CD4-positive, alpha-beta T cell treated with Interleukin-6 at 100 ng/mL for 8 hours (primary cell): Measurements from ENCODE around the gene NSUN2.
A peak's percentile ranks its signal among the peaks of the same experiment; 100 is the strongest.
"Not testable (repeated sequence)": the region's sequence is repeated elsewhere in the genome, so short reads cannot be mapped to it uniquely, and the experiment has no call there.

ENCODE experiments used
- DNase-seq: peaks from one replicate; pipeline ENCODE4 v3.0.0-alpha.2; 2020; ENCODE audit warnings: mixed read lengths, low spot score

The NSUN2 gene

DNA sequence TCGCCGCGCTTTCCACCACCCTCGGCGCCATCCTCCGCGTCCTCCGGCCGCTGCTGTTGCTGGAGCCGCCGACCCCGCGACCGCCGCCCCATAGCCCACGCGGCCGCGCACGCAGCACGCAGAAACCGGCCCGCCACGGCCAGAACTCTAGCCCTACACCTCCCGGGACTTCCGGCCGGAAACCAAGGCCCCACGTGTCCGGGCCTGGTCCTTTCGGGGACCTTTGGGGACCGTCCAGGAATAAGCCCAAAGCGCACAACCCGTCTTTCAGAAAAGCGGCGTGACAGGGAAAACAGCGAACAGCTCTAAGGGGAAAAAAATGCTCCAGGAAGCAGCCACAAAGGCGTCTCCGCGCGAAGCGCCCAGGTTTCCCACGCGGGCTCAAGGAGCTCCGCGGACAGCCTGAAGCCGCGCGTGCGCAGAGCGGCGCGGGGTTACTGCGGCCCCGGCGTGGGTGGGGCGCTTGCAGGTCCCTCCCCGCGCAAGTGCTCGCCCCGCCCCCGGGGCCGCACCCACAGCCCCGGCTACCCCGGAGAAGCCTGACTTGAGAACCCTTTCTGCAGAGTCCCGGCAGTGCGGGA lies at the start of gene NSUN2, which contains the start of gene SRD5A1:
Gene NSUN2 (minus strand): TSS at position 157 of the 581 bp plus-strand sequence. CDS start 65 bp downstream, at position 92.
Gene SRD5A1 (plus strand): TSS at position 553 of the 581 bp plus-strand sequence. CDS start 137 bp downstream, outside the sequence.
- DNase-seq, result peak; percentile 91

DNA sequence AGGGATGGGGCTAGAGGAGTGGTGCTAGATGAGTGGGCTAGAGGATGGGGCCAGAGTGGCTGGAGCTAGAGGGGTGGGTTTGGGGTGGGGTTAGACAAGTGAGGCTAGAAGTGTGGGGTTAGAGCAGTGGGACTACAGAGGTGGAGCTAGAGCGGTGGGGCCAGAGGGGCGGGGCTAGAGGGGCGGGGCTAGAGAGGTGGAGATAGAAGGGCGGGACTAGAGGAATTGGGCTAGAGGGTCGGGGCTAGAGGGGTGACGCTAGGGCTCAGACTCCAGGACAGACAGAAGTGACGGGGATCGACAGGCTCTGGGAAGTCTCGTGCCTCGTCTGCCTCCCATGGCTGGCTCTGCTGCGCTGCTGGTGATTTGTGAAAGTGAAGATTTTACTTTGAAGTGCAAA lies 49.4 kb upstream of the NSUN2 start:
- DNase-seq, result no peak

- DNase-seq, result no peak
Measured at GRCh38 chr5:6681682-6682081, 48.8 kb upstream of the NSUN2 start.

GRCh38 chr5:6680922-6681321 lies 48.1 kb upstream of the NSUN2 start:
- DNase-seq, result no peak

GRCh38 chr5:6678385-6678784 lies 45.5 kb upstream of the NSUN2 start:
- no peak for DNase-seq

- no peak for DNase-seq
Measured at GRCh38 chr5:6676702-6677101, 43.9 kb upstream of the NSUN2 start.

DNA sequence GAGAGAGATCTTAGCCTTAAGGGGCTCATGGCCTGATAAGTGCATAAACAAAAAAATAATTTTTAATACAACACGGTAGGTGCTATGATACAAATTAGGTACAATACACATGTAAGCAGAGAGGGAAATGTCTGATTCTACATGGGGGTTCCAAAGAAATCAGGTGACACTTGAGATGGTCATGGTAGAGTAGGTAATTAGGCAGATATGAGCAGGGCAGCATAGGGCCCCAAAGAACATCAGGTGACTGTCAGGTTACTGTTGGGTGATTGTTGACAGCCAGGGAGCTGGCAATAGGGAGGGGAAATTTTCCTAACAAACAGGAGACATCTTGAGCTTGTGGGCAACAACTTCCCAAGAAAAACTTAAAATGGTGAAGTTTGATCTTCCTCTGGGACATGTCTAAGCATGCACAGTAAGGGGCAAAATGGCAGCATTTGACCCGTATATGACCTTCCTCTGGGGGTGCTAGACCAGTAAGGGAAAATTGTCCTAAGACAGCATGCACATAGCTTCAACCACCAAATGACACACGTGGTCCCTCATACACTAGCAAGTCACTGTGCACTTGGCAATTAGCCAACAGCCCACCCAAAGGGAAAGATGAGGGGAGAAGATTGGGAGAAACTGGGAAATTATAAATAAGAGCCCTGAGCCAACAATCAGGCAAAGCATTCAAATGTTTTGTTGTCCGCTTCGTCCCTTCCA lies 43.1 kb upstream of the NSUN2 start:
- DNase-seq, result no peak

- DNase-seq, result no peak
Measured at GRCh38 chr5:6674886-6675285, 42.0 kb upstream of the NSUN2 start.

DNA sequence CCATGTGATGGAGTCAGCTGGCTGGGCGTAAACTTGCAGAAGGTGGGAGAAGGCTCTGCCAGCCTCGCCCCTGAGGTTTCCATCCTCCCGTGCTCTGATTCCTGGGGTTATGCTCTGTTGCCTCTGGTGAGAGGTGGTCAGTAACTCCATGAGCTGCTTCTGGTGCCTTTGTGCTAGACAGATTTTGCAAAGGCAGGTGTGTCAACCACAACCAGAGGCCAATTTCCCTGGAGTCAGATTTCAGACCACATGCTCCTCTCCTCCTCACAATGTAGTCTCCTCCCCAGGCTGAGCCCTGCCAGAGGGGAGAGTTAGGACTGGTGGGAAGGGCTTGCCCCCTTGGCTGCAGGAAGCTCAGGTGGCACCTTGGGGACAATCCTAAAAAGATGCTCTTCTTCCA lies 41.6 kb upstream of the NSUN2 start:
- DNase-seq, result no peak

DNA sequence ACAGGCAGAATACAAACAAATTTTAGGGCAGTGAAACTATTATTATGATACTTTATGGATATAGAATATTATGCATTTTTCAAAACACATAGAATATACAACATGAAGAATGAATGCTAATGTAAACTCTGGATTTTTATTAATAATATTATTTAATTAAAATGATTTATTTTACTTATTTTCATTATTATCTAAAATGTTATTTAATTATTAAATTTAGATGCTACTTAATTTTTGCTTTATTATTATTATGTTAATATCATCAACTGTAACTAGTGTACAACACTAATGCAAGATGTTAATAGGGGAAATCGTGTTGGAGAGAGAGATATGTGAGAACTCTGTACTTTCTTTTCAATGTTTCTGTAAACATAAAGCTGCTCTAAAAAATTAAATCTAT lies 41.1 kb upstream of the NSUN2 start:
- DNase-seq, result no peak

DNA sequence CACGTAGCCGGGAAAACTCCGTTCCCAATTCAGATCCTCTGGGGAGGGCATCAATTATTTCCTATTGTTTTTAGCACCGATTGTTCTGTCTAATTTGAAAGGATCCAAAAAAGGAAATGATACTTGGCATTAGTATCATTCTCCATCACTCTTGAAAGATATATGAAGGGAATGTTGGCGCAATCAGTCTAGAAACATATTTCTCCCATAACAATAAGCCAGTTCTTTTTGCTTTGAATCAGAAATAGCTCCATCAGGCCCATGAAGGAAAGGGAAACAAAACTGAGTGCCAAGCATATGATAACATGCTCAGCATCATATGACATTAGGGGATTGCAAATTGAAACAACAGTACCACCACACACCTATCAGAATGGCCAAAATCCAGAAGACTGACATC lies 40.2 kb upstream of the NSUN2 start:
- no peak for DNase-seq

GRCh38 chr5:6668717-6669116 lies 35.9 kb upstream of the NSUN2 start:
- DNase-seq, result not testable (repeated sequence)

GRCh38 chr5:6667648-6668047 lies 34.8 kb upstream of the NSUN2 start:
- DNase-seq, result no peak

- no peak for DNase-seq
Measured at GRCh38 chr5:6666762-6667161, 33.9 kb upstream of the NSUN2 start.

GRCh38 chr5:6660688-6661087 lies 27.8 kb upstream of the NSUN2 start:
- no peak for DNase-seq

DNA sequence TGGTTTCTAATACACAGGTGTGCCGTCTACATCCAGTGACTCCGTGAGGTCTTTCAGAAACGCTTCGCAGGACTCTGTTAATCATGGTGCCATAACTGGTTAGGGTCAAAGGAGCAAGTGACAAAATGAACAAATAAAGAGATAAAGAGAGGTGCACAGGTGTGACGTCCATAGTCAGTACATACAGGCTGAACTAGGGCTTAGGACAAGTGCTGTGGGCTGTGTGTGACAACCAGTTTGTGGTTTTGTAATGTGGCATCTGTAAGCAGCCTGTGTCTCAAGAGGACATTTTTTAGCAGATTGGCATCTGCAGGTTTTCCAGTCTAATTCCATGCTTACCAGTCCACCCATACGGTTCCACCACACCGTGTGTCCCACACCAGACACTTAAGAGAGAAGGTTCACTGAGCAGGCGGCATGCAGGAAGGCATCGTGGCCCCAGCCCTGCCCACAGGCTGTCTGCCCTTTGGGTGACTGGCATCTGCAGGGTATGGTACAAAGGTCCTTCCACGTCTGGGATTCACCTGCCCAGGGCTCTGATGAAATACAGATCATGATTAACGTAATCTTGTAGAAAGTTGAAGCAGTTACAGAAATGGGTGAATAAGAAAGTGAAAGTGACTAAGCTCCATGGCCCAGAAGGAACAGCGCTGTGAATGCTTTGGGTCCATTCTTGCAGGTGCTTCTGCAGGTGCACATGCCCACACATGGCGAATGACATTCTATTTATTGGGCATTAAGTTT lies 27.3 kb upstream of the NSUN2 start:
- DNase-seq, result no peak

DNA sequence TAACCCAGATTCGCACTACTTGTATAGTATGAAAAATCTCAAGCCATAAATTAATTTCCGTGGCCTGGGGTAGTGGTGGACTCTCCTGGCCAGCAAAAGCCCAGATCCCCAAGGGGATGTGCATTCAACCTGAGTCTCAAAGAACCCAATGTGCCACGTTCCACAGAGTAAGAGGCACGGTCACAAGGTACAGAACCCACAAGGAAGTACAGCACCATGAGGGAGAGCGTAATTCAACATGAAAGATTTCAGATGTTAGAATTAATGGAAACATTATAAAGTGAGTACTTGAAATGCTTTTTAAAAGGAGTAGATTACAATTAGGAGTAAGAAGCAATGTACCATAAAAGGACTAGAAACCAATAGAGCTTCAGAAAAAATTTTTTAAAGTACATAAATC lies 23.8 kb upstream of the NSUN2 start:
- DNase-seq, result no peak

DNA sequence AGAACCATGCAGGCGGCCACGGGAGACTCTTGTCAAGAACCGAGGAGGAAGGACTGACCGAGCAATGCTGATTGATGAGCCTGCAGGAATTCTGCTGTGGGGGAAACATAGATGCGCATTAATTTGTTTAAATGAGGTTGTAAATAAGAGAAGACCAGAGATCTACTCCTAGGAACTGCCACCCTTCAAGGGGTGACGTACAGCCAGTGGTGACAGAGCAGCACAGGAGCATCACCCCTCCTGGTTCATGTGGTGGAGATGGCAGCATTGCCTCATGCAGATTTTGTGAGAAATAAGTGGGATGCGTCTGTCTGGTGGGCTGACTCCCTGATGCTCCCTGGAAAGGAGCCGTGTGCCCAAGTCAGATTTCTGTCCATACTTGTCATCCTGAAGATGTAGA lies 22.6 kb upstream of the NSUN2 start:
- no peak for DNase-seq

DNA sequence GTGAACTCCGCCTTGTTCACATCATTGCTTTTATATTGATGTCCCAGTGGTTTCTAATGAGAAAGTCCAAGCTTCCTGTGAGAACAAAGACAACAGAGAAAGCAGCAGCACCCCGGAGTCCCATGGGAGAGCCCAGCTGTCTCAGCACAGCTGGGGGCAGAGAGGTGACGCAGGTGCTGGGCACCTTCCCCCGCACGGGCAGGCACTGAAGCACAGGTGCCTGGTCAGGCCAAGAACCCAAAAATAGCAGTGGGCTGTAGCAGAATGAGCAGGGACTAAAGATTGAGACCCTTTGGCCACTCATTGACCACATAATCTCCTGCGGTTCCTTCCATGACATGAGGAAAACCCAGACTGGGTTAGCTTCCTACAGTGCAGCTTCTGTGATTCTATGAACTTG lies 19.2 kb upstream of the NSUN2 start:
- no peak for DNase-seq

DNA sequence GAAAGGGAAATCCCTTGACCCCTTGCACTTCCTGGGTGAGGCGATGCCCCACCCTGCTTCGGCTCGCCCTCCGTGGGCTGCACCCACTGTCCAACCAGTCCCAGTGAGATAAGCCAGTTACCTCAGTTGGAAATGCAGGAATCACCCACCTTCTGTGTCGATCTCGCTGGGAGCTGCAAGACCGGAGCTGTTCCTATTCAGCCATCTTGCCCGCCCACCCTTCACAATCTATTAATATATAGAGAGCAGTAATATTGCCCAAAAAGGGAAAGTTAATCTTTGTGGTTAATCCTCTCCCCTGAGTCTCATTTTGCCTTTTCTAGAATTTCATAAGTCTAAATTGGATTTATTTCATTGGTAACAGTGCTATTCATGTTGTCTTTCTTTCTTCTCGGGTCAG lies 16.8 kb upstream of the NSUN2 start:
- DNase-seq, result no peak

DNA sequence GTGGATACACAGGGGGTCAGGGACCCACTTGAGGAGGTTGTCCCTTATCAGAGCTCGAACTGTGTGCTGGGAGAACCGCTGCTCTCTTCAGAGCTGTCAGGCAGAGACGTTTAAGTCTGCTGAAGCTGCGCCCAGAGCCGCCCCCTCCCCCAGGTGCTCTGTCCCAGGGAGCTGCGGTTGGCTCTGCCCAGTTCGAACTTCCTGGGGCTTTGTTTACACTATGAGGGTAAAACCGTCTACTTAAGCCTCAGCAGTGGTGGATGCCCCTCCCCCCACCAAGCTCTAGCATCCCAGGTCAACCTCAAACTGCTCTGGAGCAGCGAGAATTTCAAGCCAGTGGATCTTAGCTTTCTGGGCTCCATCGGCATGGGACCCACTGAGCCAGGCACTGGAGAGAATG lies 16.3 kb upstream of the NSUN2 start:
- DNase-seq, result no peak

DNA sequence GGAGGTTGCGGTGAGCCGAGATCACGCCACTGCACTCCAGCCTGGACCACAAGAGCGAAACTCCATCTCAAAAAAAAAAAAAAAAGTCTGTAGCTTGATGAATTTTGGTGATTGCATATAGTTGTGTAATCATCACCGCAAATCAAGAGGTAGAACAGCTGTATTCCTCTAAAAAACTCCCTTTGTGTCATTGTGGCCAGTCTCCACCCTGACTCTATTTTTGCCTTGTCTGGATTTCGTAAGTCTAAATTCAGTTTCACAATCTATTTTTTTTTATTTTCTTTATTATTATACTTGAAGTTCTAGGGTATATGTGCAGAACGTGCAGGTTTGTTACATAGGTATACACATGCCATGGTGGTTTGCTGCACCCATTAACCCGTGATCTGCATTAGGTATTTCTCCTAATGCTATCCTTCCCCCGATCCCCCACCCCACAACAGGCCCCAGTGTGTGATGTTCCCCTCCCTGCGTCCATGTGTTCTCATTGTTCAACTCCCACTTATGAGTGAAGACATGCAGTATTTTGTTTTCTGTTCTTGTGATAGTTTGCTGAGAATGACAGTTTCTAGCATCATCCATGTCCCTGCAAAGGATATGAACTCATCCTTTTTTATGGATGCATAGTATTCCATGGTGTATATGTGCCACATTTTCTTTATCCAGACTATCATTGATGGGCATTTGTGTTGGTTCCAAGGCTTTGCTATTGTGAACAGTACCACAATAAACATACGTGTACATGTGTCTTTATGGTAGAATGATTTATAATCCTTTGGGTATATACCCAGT lies 12.9 kb upstream of the NSUN2 start:
- DNase-seq, result not testable (repeated sequence)
